Hematopoietic multipotent progenitor cell treated with erythropoietin and hydrocortisone succinate and interleukin-3 and kit ligand, for 15 days (in vitro differentiated cells): ENCODE results near the gene ARHGEF6.

Experiments
- DNase-seq: peaks from one replicate; pipeline ENCODE4 v3.0.0-alpha.2; 2015; ENCODE audit warnings: low spot score

Gene ARHGEF6

DNA sequence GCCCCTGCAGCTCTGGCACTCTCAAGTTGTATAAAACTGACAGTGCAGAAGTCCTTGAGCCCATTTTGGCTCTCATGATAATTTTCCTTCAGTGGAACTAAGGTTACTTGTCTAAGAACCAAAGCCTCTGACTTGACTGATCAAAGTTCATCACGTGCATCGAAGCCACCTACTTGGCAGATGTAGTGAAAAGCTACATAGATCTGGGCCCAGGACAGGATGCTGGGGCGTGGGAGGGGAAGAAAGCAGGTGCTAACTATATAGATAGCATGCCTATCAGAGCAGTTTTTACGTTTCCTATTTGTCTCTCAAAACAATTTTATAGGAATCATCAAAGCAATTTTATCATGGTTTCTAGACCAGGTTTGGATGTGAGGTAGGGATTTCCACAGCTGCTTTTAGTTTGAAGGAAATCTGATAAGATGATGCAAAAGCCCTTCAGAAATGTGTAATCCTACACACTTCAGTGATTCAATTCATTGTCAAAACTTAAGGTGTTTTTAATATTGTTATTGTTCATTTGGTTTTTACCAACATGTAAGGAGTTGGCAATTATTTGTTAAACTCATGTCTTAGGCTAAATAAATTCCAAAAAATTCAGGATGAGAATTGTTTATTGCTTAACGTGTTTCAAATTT, 134.0 kb downstream of the ARHGEF6 start:
- DNase-seq = no peak

DNA sequence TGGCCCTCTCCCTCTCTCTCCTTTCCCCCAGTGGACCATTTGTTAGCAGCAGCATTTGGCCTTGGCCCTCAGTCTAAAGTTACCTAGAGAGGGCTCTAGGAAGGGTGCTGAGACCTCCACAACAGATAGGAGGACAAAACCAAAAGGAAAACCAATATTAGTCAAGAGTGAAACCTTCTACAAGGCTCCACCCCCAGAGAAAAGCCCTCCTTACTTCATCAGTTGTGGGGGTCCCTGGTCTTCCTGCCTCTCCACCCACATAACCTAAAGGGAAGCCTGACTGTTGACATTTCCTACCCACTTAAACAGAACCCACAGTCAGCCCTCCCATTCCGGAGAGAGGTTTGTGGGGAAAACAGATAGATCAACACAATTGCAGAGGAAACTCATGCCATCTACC, 137.5 kb downstream of the ARHGEF6 start:
- no peak for DNase-seq

DNA sequence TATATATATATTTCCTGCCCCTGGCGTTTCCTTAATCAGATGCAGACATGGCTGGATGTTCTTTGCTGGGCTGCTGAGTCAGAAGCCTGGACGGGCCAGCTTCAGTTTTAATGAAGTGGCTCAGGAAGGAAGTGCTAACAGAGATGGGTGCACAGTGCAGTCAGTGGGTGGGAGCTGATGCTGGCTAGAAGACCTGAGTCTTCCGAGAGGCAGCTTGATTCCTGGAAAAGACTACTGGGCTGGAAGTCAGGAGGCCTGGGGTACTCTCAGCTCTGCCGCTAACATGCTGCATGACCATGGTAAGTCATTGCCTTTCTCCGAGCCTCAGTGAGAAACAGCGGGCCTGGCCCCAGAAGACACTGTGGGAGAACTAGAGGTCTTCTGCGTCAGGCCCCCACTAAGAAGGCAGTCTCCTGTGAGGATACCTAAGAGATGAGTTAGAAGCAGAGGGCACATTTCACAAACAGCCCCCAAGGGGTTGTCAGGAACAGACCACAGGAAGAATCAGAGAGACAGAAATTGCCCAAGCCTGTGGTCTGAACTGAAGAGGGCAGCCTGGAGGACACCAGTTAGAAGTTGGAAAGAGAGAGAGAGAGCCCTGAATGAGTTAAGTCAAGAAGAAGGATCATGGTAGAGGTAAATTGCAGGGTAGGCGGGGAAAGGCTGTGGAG, 141.1 kb downstream of the ARHGEF6 start:
- DNase-seq = no peak

DNA sequence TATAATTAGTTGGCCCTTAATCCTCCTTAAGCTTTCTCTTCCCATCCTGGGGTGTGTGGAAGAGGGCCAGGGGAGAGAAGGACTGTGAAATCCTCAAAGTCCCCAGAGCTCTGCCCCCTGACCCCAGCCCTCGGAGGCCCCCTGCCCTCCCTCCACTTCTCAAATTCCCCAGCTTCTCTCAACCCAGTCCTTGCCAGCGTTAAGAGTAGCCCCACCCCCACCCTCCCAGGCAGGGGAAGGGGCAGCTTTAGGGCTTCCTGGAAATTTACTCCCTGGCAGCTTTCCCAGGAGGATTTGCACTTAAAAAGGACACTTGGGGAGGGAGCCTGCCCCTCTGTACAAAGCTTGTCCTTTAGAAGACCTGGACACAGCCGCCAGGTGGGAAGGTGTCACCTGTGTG, 144.6 kb downstream of the ARHGEF6 start:
- no peak for DNase-seq

DNA sequence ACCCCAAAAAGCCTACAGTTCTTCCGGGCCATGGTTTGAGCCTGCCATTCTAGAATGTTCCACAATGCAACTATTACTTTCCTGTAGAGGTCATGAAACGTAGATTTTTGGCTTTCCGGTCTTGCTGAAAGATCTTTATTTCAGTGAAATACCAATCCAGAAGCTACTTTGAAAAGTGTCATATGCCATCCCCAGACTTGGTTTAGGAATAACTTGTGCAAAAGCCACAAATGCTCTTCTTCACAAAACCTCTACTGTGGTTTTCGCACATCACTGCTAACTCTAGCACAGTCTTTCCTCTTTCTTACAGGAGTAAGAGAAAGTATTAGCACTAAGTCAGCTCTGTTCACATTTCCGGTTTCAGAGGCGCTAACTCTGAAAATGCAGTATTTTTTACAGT, 145.5 kb downstream of the ARHGEF6 start:
- no peak for DNase-seq

DNA sequence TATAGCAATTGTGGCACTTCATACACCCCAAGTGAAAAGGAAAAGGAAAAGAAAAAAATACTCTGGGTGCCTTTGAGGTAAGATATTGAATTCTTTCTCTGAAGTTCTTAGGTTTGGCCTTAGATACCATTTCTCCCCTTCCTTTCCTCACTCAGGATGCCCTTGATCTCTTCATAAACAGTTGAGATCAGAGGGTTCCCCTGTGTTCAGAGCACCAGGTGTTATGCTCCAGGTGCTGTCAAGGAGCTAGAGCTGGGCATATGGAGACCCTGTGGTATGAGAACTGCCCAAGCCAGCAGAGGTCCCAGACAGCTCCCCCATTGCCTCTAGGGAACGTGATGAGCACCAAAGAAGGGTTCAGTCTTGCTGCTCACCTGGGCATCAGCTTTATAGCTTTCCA, 149.9 kb downstream of the ARHGEF6 start:
- no peak for DNase-seq

DNA sequence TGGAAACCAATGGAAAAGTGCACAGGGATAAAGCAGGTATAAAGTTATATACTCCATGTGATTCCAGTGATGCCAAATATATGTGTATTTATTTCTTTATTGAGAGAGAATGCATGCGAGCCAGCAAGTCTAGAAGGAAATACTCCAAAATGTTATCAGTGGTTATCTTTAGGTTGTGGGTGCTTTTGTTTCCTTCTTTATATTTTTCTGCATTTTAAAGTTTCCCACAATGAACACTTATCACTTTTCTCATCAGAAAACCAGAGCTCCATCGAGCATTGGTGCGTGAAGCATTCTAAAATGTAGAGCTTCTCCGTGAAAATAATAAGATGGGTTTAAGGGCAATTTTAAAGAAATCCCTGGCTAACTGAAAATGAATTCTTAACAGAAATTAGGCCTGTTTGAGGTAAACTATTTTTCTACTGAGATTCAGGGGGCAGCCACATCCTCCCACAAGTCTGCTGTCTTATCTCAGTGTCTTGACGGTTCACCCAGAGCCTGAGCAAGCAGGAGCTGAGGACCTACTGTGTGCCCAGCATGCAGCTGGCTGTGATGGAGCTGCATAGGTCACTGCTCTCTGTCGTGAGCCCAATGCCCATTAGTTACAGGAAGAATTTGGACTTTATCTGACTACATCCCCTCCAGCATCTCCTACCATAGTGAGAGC, 151.5 kb downstream of the ARHGEF6 start:
- DNase-seq = no peak

DNA sequence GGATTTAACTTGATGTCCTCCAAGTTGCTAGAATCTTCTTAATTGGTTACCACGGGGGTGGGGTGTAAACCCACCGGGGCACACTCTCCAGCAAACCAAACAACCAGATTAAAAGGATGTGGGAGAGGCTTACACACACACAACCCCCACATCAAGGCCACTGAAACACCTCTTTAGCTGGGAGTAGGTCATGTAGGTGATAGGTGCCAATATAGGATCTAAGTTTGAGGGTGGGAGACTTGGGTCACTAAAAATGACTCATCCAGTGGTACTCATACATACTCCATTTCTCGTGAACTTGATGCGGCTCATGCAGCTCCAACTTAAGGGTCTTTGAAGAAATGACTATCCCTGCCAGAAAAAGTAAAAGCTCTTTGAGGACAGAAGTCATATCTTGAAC, 153.3 kb downstream of the ARHGEF6 start:
- no peak for DNase-seq

DNA sequence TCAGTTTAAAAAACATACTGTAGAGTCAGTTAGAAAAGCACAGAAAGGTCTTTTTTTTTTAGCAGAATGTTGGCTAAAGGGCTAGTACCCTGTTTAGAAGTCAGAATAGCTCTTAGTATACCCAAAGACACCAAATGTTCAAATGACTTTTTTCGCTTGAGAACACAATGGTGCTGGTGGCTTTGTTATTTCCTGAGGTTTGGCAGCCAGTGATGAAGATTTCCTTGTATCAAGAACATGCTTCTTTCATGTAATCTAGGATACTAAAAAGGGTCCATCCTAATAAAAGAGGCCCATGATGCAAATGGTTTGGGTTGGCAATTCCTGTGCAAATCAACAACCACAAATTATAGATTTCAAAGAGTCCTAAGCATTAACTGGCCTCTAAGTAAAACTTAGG, 153.8 kb downstream of the ARHGEF6 start:
- no peak for DNase-seq

DNA sequence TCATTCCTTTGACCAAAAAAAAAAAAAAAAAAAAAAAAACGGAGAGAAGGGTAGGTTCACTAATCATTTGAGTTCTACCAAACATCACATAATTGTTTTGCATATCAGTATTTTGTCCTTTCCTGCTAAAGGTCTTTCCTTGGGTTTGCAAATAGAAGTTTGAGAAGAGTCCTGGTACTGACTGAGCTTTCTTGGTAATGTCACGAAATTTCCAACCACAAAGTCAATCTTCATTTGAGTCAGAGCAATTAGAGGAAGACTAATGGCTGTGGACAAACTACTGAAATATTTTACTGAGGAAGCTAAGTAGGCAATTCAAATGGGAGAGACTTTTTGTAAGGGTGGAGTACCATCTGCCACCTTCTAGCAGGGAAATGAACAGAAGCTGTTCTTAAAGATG, 154.5 kb downstream of the ARHGEF6 start:
- no peak for DNase-seq

DNA sequence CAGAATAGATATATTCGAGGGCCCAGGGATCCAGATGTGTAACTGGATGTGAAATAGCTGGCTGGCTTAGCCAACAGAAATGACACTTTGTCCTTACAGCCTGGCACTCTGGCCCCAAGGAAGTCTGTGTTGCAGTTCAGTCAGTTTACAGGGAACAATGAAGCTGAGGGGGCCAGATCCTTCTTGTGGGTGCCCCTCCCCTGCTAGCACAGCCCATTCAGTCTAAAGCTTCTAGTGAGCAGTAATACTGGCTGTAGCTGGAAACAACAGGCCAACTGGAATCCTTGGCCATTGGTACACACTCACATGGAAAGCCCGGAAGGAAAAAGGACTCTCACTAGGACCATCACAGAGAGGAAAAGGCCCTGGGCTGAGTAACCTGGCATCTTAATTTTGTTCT, 155.5 kb downstream of the ARHGEF6 start:
- no peak for DNase-seq

DNA sequence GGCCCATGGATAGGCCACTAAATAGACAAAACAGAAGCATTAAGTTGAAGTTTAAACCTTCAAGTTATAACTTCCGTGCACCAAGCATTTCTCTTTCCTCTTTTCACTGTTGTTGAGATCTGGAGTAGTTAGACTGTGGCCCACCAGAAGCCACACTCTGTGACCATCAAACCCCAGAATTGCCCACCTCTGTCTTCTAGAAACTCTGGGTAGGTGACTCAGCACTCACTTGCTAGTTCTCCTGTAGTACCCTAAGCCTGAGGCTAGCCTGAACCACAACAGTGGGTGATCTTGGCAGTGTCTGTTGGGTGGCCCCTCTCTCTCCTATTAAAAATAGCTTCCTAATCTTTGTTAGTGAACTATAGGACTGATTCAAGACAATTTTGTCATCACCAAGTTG, 157.3 kb downstream of the ARHGEF6 start:
- DNase-seq = no peak

DNA sequence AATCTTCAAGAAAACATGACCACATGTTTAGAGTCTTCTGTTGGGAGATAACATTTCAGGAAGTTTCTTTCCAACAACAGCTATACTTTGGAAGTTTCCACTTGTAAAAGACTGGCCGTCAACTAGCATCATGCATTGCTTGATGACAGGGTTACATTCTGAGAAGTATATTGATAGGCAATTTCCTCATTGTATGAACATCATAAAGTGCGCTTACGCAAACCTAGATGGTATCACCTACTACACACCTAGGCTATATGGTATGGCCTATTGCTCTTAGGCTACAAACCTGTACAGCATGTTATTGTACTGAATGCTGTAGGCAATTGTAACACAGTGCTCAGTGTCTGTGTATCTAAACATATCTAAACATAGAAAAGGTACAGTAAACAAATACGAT, 158.2 kb downstream of the ARHGEF6 start:
- DNase-seq = no peak

DNA sequence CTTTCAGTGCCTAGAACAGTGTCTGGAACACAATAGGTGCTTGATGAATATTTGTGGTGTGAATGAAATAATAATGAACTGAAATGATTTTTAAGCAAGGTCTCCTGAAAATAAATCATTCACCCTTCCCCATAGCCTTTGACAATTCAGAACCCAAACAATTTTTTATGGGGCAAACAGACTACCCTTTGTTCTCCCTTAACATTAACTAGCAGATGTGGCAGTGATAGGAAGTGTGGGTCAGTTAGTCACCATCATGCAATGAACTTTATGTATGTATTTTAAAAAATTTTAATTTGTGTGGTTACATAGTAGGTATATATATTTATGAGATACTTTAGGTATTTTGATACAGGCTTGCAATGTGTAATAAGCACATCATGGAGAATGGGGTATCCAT, 160.0 kb downstream of the ARHGEF6 start:
- no peak for DNase-seq

DNA sequence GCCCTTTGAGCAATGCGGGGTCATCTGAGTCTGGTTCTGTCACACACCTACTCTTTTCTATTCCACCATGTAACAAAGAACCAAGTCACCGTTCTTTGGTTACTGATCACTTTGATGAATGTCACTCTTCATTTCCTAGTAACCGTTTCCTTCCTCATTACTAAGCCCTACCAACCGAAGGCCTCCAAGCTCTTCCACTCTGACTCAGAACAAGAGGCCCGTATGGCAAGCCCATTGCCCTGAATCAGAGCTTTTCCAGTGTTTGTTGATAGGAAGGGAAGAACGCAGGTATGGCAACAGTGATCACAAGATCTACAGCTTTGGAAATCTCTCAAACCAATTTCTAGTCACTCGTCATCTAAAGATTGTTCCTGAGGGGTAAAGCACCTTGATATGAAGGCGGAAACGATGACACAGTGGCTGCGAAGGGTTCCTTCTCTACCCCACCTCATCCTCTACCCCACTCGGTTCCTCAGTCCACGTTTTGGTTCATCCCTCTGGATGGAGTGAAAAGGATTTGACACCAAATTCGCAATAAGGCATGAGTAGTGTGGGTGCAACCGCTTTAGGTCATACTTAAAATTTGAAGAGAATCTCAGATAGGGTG, 160.7 kb downstream of the ARHGEF6 start:
- no peak for DNase-seq

DNA sequence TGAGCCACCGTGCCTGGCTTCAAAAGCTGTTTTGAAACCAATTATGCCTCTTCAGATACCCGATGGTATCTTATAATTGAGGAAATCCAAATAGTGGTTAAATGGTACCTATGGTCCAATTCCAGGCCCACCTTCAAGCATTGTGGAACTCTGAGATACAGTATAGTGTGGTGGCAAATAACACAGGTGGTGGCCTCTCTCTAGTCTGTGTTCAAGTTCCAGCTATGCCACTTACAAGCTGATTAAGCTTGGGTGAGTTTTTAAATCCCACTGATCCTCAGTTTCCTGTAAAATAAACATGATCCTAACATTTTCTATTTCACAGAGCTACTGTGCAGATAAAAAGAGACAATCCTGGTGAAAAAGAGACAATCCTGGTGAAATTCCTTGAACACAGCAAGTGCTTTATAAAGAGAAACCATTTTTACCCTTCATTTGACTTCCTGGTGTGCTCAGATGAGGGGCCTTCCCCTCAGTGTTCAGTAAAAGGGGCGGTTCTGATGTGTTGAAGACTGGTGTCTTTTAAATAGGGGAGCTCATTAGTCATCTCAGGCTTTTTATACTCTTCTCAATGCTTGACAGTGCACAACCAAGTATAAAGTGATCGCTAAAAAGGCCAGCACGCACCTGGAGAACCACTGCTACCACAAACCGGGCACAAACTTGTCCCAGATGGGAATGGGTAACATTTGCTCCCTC, 163.6 kb downstream of the ARHGEF6 start:
- DNase-seq = no peak
